Vagina (tissue), 2 donors: ENCODE results near the gene TMEM178A. TPM values are rescaled to one million over a fixed set of nuclear protein-coding genes. Genes with fewer than 3 reads are reported as not detected.

Experiments
- DNase-seq, 2 donors: peaks; one replicate each; pipeline ENCODE4 v3.0.0-alpha.2; 2017; ENCODE audit errors: extremely low spot score in 2 of 2
- H3K27ac ChIP-seq: fragments of 200-600 bp; sonication (generic); one replicate; pipeline ENCODE4 v1.5.1; 2019
- H3K27me3 ChIP-seq: fragments of 200-600 bp; sonication (generic); one replicate; pipeline ENCODE4 v1.5.1; 2019
- H3K36me3 ChIP-seq, 2 donors: fragments of 200-600 bp; sonication (generic); one replicate each; pipeline ENCODE4 v1.5.1; 2017 to 2019
- H3K4me1 ChIP-seq: fragments of 200-600 bp; sonication (generic); one replicate; pipeline ENCODE4 v1.5.1; 2019
- H3K4me3 ChIP-seq, 2 donors: fragments of 200-600 bp; sonication (generic); 1 replicate in 1 of 2; 2 replicates in 1 of 2; pipeline ENCODE4 v1.5.1; 2016 to 2019
- H3K9me3 ChIP-seq: fragments of 200-600 bp; sonication (generic); one replicate; pipeline ENCODE4 v1.5.1; 2019
- POLR2A ChIP-seq, 2 donors: fragments of 450-650 bp; IDR thresholded peaks; one replicate each; pipeline ENCODE4 v1.6.1; 2017; ENCODE audit warnings: antibody characterized with exemption in 2 of 2, mild to moderate bottlenecking in 2 of 2, moderate library complexity in 2 of 2
- POLR2AphosphoS5 ChIP-seq, 2 donors: sonication (generic); formaldehyde crosslinking; IDR thresholded peaks; one replicate each; pipeline ENCODE4 v1.9.0; 2017; ENCODE audit warnings: antibody characterized with exemption in 2 of 2, mild to moderate bottlenecking in 2 of 2, low read depth in 1 of 2; ENCODE audit not compliant: insufficient read depth in 1 of 2
- intact Hi-C: fragments of 100-400 bp; cut with DNase I; formaldehyde crosslinking; loops from one replicate; pipeline ENCODE4 v1.15.1; 2023
- total RNA-seq: library from RNA; depleted of rRNA; stranded (reverse); fragments of >200 nt; gene quantifications from one replicate; pipeline ENCODE4 v1.2.3, GENCODE V29; 2016
- TF ChIP-seq, protein P1 (sequence below), 3 experiments: fragments of 450-650 bp in 2 of 3; fragments of 200-600 bp in 1 of 3; sonication (generic) in 1 of 3; IDR thresholded peaks; one replicate each; pipeline ENCODE4 v1.5.1; 2017 to 2019; ENCODE audit warnings: antibody characterized with exemption in 3 of 3, mild to moderate bottlenecking in 2 of 3, moderate library complexity in 2 of 3

TMEM178A gene
- total RNA-seq, 1 donor from 2014 or later, result 2.0 TPM

DNA sequence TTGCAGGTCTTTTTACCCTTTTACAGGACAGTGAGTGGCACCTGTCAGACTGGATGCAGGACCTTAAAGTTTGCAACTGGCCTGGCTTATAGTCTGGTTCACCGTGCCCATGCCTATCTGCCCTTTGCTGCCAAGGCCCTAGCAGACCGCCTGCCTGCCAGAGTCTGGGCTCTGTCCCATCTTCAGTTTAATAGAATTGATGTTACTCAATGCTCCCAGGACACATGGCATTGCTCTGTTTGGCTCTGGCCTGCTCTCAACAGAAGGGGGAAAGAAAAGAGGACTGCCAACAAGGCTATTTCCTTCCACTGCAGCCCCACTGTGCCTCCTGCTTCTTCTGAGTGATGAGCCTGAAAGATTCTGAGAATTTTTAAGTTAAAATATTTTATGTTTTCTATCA is 25.6 kb upstream of the TMEM178A start:
- Histone ChIP-seq H3K36me3 (no peaks in the 10 kb centered on the region), H3K4me3 (no peak overlapping the region), H3K9me3 (no peaks in the 10 kb centered on the region), H3K27me3 (no peaks in the 10 kb centered on the region), H3K27ac (no peak overlapping the region), H3K4me1 (peaks cover 5% of the 10 kb centered on the region)
- intact Hi-C loops, result no loop called here
- no peak for DNase-seq
- TF ChIP-seq POLR2A (IDR thresholded peaks at IDR 0.05), result no peak

DNA sequence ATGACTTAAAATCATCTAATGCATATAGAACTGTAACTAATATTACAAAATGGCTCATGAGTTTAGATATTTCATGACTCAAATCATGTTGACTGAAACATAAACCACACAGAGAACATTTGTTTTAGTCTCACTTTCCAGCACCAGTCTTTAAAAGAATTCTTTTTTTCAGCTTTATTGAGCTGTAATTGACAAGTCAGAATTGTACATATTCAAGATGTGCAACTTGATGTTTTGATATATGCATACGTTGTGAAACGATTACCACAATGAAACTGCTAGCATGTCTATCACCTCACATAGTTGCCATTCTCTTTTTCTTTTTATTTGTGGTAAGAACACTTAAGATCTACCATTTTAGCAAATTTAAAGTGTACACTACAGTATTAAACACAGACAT is 25.0 kb upstream of the TMEM178A start:
- Histone ChIP-seq H3K9me3 (no peaks in the 10 kb centered on the region), H3K27me3 (no peaks in the 10 kb centered on the region), H3K4me3 (no peak overlapping the region), H3K36me3 (no peaks in the 10 kb centered on the region), H3K27ac (no peak overlapping the region), H3K4me1 (peaks cover 5% of the 10 kb centered on the region)
- TF ChIP-seq, protein P1, sequence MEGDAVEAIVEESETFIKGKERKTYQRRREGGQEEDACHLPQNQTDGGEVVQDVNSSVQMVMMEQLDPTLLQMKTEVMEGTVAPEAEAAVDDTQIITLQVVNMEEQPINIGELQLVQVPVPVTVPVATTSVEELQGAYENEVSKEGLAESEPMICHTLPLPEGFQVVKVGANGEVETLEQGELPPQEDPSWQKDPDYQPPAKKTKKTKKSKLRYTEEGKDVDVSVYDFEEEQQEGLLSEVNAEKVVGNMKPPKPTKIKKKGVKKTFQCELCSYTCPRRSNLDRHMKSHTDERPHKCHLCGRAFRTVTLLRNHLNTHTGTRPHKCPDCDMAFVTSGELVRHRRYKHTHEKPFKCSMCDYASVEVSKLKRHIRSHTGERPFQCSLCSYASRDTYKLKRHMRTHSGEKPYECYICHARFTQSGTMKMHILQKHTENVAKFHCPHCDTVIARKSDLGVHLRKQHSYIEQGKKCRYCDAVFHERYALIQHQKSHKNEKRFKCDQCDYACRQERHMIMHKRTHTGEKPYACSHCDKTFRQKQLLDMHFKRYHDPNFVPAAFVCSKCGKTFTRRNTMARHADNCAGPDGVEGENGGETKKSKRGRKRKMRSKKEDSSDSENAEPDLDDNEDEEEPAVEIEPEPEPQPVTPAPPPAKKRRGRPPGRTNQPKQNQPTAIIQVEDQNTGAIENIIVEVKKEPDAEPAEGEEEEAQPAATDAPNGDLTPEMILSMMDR (IDR thresholded peaks at IDR 0.05), result no peak
- TF ChIP-seq POLR2A (IDR thresholded peaks at IDR 0.05) (no peak), POLR2AphosphoS5 (IDR thresholded peaks at IDR 0.05; ENCODE audit: insufficient read depth in 1 of 2, low read depth in 1 of 2) (no peak)
- intact Hi-C loops, result no loop called here
- DNase-seq, result no peak

DNA sequence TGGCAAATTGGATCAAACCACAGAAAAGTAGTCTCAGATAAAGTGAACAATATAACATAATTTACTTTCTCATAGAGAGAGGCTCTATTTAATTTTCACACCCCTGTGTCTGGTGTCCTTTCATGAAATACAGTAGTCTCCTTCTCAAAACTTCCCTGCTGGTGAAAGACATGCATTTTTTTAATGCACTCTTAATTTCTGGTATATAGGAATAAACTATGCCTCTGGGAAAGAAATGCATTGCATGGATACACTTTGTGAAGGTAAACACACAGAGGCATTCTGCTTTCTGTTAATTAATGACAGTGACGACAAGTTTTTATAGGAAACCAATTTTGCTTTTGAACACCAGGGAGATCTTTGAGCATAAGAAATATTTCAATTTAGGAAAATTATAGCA is 24.1 kb upstream of the TMEM178A start:
- Histone ChIP-seq H3K27me3 (no peaks in the 10 kb centered on the region), H3K27ac (no peak overlapping the region), H3K36me3 (no peaks in the 10 kb centered on the region), H3K4me3 (no peak overlapping the region), H3K4me1 (peaks cover 5% of the 10 kb centered on the region), H3K9me3 (no peaks in the 10 kb centered on the region)
- no peak for DNase-seq
- no peak for TF ChIP-seq POLR2AphosphoS5 (IDR thresholded peaks at IDR 0.05; ENCODE audit: insufficient read depth in 1 of 2, low read depth in 1 of 2)
- no peak for TF ChIP-seq POLR2A (IDR thresholded peaks at IDR 0.05)
- TF ChIP-seq, protein P1 (IDR thresholded peaks at IDR 0.05), result no peak
- intact Hi-C loops, result no loop called here

DNA sequence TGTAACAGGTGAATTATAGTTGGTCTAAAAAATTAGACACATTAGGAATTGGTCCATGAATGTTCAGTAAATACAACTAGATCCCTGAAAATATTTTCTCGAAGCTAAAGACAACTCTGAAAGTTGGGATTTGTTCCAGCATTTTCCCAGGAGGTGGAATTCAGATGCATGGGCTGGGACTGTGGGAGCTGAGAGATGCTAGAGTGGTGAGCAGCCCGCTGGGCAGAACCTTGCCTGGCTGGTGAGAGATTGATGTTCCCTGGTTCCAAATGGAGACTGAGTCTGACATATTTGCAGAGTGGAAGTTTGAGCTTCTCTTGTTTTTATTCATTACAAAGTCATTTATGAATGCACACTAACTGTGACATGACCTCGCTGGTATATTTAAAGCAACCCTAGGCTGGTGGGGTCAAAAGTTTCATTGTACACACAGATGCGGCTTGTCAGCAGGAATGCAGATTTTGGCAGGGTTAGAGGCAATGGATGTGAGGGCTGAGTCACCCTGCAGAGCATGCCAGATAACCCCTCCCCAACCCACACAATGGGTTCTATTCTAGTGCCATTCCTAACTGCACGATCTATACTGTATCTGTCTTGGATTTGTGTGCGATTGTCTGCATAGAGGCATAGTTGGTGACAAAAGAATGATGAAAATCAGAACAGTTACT is 23.5 kb upstream of the TMEM178A start:
- TF ChIP-seq, protein P1 (IDR thresholded peaks at IDR 0.05), result no peak
- TF ChIP-seq POLR2AphosphoS5 (IDR thresholded peaks at IDR 0.05; ENCODE audit: insufficient read depth in 1 of 2, low read depth in 1 of 2) (no peak), POLR2A (IDR thresholded peaks at IDR 0.05) (no peak)
- H3K4me3 ChIP-seq, result no peak overlapping the region
- H3K36me3 ChIP-seq, result no peaks in the 10 kb centered on the region
- no peaks in the 10 kb centered on the region for H3K27me3 ChIP-seq
- H3K9me3 ChIP-seq, result no peaks in the 10 kb centered on the region
- DNase-seq, result no peak
- intact Hi-C loops, result no loop called here
- H3K27ac ChIP-seq, result no peak overlapping the region
- peaks cover 5% of the 10 kb centered on the region for H3K4me1 ChIP-seq

DNA sequence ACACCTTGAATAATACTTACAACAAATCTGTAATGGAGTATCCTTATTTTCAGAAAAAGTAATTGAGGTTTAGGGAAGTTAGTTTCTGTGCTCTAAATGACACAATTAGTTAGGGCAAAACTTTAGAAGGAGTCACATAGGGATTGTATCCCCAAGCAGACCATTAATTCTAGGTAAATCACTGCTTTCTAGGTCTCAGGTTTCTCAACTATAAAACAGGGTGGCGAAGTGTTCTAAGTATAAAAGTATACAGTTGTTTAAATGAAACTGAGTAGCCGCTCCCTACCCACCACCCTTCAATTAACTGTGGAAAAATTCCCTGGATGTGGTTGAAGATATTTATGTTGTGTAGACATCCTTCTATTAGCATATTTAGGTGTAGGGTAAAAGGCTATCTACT is 19.9 kb upstream of the TMEM178A start:
- TF ChIP-seq POLR2AphosphoS5 (IDR thresholded peaks at IDR 0.05; ENCODE audit: insufficient read depth in 1 of 2, low read depth in 1 of 2), result no peak
- no peak for TF ChIP-seq POLR2A (IDR thresholded peaks at IDR 0.05)
- TF ChIP-seq, protein P1 (IDR thresholded peaks at IDR 0.05), result no peak
- H3K36me3 ChIP-seq, result no peaks in the 10 kb centered on the region
- H3K27me3 ChIP-seq, result no peaks in the 10 kb centered on the region
- H3K27ac ChIP-seq, result no peak overlapping the region
- intact Hi-C loops, result no loop called here
- DNase-seq, result no peak
- no peaks in the 10 kb centered on the region for H3K9me3 ChIP-seq
- H3K4me1 ChIP-seq, result peaks cover 5% of the 10 kb centered on the region
- no peak overlapping the region for H3K4me3 ChIP-seq
